GM12801 (cell line): Measurements from ENCODE around the gene ZDHHC14.

Experiments used
- CTCF ChIP-seq: IDR thresholded peaks from one replicate; pipeline ENCODE4 v1.5.1; 2011; ENCODE audit warnings: control low read depth; ENCODE audit not compliant: insufficient read length; ENCODE audit errors: extremely low read depth

Gene ZDHHC14

GRCh38 chr6:157559201-157559756 lies 178.3 kb downstream of the ZDHHC14 start:
- no peak for TF ChIP-seq CTCF

- no peak for TF ChIP-seq CTCF
Measured at GRCh38 chr6:157560691-157561413, 179.9 kb downstream of the ZDHHC14 start.

GRCh38 chr6:157561414-157561790 lies 180.4 kb downstream of the ZDHHC14 start:
- no peak for TF ChIP-seq CTCF

GRCh38 chr6:157561929-157562810 lies 181.2 kb downstream of the ZDHHC14 start:
- no peak for TF ChIP-seq CTCF

GRCh38 chr6:157562997-157563396 lies 182.0 kb downstream of the ZDHHC14 start:
- no peak for TF ChIP-seq CTCF

GRCh38 chr6:157563611-157564284 lies 182.8 kb downstream of the ZDHHC14 start:
- no peak for TF ChIP-seq CTCF

GRCh38 chr6:157568702-157569101 lies 187.7 kb downstream of the ZDHHC14 start:
- no peak for TF ChIP-seq CTCF
